Progenitor cell of endocrine pancreas (in vitro differentiated cells): ENCODE data around the gene CD274. TPM values are rescaled to one million over a fixed set of nuclear protein-coding genes. Genes with fewer than 3 reads are reported as not detected.

Experiments used
- DNase-seq: peaks from one replicate; pipeline ENCODE4 v3.0.0; 2021; ENCODE audit warnings: low spot score; ENCODE audit not compliant: unreplicated experiment
- H3K27ac Mint-ChIP-seq: 2 replicates; pipeline ENCODE4 v1.8.0; 2021; ENCODE audit warnings: mild to moderate bottlenecking, moderate library complexity, mixed read lengths
- H3K27me3 Mint-ChIP-seq: 2 replicates; pipeline ENCODE4 v1.8.0; 2021; ENCODE audit warnings: mixed read lengths
- H3K36me3 Mint-ChIP-seq: 2 replicates; pipeline ENCODE4 v1.8.0; 2022; ENCODE audit warnings: mixed read lengths; ENCODE audit not compliant: insufficient read depth
- H3K4me1 Mint-ChIP-seq: 2 replicates; pipeline ENCODE4 v1.8.0; 2021; ENCODE audit warnings: low read depth, mixed read lengths
- H3K4me3 Mint-ChIP-seq: 2 replicates; pipeline ENCODE4 v1.8.0; 2021; ENCODE audit warnings: low read depth, mild to moderate bottlenecking, moderate library complexity, mixed read lengths
- H3K9me3 Mint-ChIP-seq: 2 replicates; pipeline ENCODE4 v1.8.0; 2021; ENCODE audit warnings: low read depth, mixed read lengths
- total RNA-seq: library from RNA; stranded (reverse); gene quantifications from 2 replicates; pipeline ENCODE4 v1.2.1, GENCODE V29; 2021
- TF ChIP-seq, protein P1 (sequence below): fragments of 200-600 bp; sonication (generic); IDR thresholded peaks from one replicate; pipeline ENCODE4 v1.5.0; 2021; ENCODE audit warnings: antibody characterized with exemption, mild to moderate bottlenecking; ENCODE audit not compliant: unreplicated experiment

The CD274 gene
- total RNA-seq, 1 donor from 2014 or later, result 0.29 TPM

DNA sequence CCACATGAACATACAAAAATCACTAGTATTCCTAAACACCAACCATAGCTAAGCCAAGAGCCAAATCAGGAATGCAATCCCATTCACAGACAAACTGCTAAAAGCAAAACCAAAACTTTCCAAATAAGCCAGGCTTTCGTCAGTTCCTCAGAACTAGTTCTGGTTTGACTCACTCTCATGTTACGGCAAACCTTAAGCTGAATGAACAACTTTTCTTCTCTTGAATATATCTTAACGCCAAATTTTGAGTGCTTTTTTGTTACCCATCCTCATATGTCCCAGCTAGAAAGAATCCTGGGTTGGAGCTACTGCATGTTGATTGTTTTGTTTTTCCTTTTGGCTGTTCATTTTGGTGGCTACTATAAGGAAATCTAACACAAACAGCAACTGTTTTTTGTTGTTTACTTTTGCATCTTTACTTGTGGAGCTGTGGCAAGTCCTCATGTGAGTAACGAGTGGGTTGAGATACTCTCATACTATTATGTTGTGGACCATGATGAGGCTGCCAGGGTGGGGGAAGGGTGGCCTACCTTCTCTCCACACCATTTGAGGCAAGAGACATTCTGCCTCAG, 60.1 kb downstream of the CD274 start, which contains the start of gene PDCD1LG2:
Gene PDCD1LG2, plus strand, starts transcription at position 172 of the 572 bp plus-strand sequence. CDS start 12,016 bp downstream, outside the sequence.
- H3K36me3 Mint-ChIP-seq, result no peaks in the 10 kb centered on the region
- peaks cover 16% of the 10 kb centered on the region for H3K9me3 Mint-ChIP-seq
- H3K4me3 Mint-ChIP-seq, result no peak within 1 kb of the TSS
- DNase-seq, result no peak
- no peak within 1 kb of the TSS for H3K27ac Mint-ChIP-seq
- H3K4me1 Mint-ChIP-seq, result no peaks in the 10 kb centered on the region
- no peaks in the 10 kb centered on the region for H3K27me3 Mint-ChIP-seq
- TF ChIP-seq, protein P1, sequence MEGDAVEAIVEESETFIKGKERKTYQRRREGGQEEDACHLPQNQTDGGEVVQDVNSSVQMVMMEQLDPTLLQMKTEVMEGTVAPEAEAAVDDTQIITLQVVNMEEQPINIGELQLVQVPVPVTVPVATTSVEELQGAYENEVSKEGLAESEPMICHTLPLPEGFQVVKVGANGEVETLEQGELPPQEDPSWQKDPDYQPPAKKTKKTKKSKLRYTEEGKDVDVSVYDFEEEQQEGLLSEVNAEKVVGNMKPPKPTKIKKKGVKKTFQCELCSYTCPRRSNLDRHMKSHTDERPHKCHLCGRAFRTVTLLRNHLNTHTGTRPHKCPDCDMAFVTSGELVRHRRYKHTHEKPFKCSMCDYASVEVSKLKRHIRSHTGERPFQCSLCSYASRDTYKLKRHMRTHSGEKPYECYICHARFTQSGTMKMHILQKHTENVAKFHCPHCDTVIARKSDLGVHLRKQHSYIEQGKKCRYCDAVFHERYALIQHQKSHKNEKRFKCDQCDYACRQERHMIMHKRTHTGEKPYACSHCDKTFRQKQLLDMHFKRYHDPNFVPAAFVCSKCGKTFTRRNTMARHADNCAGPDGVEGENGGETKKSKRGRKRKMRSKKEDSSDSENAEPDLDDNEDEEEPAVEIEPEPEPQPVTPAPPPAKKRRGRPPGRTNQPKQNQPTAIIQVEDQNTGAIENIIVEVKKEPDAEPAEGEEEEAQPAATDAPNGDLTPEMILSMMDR, result no peak

DNA sequence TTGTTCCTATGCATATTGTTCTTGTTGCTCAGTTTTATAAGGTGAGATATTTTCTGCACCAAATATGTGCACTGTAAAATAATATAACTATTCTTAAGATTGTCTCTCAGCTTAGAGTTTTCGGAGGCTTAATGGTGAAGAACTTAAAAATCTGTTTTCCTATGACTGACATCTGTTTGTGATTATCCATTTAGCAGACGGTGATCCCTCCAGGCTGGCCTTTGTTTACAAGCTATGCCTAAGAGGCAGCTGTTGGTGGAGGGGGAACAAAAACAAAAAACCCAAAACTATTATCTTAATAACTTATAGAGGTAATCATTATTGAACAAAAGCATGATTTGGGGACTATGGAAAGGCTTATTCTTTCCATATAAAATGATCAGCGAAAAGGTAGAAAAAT, 60.6 kb downstream of the CD274 start:
- H3K4me3 Mint-ChIP-seq, result no peak overlapping the region
- TF ChIP-seq, protein P1, result no peak
- H3K9me3 Mint-ChIP-seq, result peaks cover 12% of the 10 kb centered on the region
- no peaks in the 10 kb centered on the region for H3K36me3 Mint-ChIP-seq
- no peak overlapping the region for H3K27ac Mint-ChIP-seq
- H3K27me3 Mint-ChIP-seq, result no peaks in the 10 kb centered on the region
- no peak for DNase-seq
- H3K4me1 Mint-ChIP-seq, result no peaks in the 10 kb centered on the region

DNA sequence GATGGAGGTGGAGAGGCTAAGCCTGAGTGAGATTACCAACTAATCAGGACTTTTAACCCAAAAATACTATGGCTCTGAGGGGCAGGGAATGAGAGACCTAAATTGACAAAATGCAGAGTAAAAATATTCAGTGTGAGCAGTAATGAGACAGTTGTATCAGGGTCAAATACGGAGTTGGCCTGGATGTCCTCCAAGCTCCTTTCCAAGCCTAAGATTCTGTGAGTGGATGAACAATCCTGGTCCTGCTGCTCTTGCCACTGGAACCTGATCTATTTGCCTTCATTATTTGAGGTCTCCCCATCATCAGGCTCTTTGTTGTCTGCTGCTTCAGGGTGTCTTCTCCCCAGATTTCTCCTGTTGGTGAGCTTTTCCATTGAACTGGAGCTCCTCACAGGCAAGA, 61.1 kb downstream of the CD274 start:
- no peak overlapping the region for H3K4me3 Mint-ChIP-seq
- H3K4me1 Mint-ChIP-seq, result no peaks in the 10 kb centered on the region
- DNase-seq, result no peak
- H3K27me3 Mint-ChIP-seq, result no peaks in the 10 kb centered on the region
- no peak overlapping the region for H3K27ac Mint-ChIP-seq
- TF ChIP-seq, protein P1, result no peak
- peaks cover 9% of the 10 kb centered on the region for H3K9me3 Mint-ChIP-seq
- no peaks in the 10 kb centered on the region for H3K36me3 Mint-ChIP-seq

DNA sequence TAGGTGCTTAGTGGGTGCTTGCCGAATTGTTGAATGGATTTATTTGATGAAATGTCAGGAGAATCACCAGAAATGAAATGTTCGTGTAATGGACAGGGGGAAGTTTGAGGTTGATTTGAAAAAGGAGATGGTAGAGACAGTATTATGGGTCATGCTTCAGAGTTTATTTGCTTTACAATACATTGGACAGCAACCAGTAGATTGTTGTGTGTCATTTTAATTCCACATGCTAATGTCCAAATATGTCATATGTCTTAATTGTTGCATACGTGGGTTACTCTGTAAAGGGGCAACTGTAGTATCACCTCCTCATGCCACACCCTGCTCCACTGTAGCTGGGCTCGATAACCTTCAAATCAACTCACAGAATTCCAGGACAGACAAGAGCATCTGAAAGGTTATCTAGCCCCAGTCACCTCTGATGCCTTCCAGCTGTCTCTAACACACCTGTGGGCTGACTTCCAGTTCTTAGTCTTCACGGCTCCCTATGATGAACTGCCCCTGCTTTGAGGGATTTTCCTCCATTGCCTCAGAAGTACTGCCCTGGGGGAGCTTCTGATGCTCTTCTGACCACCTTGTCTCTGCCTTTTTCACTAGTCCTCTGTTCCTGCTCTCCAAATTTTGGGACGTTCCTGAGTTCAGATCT, 61.7 kb downstream of the CD274 start:
- no peak for DNase-seq
- Mint-ChIP-seq H3K4me1 (no peaks in the 10 kb centered on the region), H3K4me3 (no peak overlapping the region), H3K36me3 (no peaks in the 10 kb centered on the region), H3K27me3 (no peaks in the 10 kb centered on the region), H3K9me3 (peaks cover 4% of the 10 kb centered on the region), H3K27ac (no peak overlapping the region)
- TF ChIP-seq, protein P1, result no peak

DNA sequence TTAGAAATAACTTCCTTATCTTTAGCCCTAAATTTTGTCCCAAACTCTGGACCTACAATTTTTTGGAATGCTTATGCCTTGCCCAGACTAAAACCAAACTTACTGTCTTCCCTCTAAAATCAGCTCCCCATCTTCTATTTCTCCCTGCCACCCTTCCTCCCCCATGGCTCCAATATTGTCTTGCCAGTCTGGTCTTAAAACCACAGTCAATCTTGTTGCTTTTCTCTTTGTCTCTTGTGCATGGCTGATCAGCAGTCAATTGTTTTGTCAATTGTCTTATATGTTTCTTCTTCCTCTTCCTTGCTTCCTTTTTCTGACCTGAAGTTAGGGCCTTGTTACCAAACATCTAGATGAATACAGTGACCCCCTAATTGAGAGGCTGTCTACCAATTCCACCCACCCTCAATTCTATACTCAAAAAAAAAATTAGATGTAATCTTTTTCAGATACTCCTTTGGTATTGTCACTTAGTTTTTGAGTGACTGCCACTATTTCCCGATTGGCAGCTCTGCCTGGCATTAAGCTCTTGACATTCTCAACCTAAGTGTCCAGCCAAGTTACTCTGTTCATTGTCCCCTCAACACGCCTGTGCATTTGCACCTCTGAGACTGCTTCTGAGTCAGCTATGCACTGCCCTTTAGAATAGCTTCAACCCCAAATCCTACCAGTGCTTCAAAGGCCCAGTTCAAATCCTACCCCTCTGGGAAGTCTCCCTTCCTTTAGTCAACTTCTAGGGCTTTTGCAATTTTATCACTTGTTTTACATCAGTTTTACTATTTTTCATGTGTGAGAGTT, 62.5 kb downstream of the CD274 start:
- TF ChIP-seq, protein P1, result no peak
- Mint-ChIP-seq H3K4me3 (no peak overlapping the region), H3K4me1 (no peaks in the 10 kb centered on the region), H3K36me3 (no peaks in the 10 kb centered on the region), H3K27me3 (no peaks in the 10 kb centered on the region), H3K9me3 (peaks cover 2% of the 10 kb centered on the region), H3K27ac (no peak overlapping the region)
- no peak for DNase-seq
